Neural progenitor cell (in vitro differentiated cells): ENCODE data around the gene PITPNC1. TPM values are rescaled to one million over a fixed set of nuclear protein-coding genes. Genes with fewer than 3 reads are reported as not detected.

Experiments
- DNase-seq: peaks from one replicate; pipeline ENCODE4 v3.0.0-alpha.2; 2016; ENCODE audit warnings: low spot score
- H2AFZ ChIP-seq: fragments of 200-600 bp; sonication (generic); replicated peaks from 2 replicates; pipeline ENCODE4 v1.6.1; 2016; ENCODE audit warnings: antibody characterized with exemption
- H3F3A ChIP-seq: fragments of 200-600 bp; sonication (generic); 2 replicates; pipeline ENCODE4 v1.6.1; 2016; ENCODE audit warnings: antibody characterized with exemption, low read depth
- H3K27ac ChIP-seq: fragments of 200-600 bp; sonication (generic); 2 replicates; pipeline ENCODE4 v1.5.1; 2016; ENCODE audit warnings: mild to moderate bottlenecking
- H3K27me3 ChIP-seq: fragments of 200-600 bp; sonication (generic); 2 replicates; pipeline ENCODE4 v1.6.1; 2016; ENCODE audit warnings: mild to moderate bottlenecking, moderate library complexity
- H3K36me3 ChIP-seq: fragments of 200-600 bp; sonication (generic); 2 replicates; pipeline ENCODE4 v1.5.1; 2016
- H3K4me1 ChIP-seq: fragments of 200-600 bp; sonication (generic); 2 replicates; pipeline ENCODE4 v1.6.1; 2016; ENCODE audit warnings: mixed run types
- H3K4me2 ChIP-seq: fragments of 200-600 bp; sonication (generic); 2 replicates; pipeline ENCODE4 v1.6.1; 2016
- H3K4me3 ChIP-seq: fragments of 200-600 bp; sonication (generic); 2 replicates; pipeline ENCODE4 v1.5.1; 2016
- H3K79me2 ChIP-seq: fragments of 200-600 bp; sonication (generic); 2 replicates; pipeline ENCODE4 v1.6.1; 2016; ENCODE audit warnings: low read depth
- H3K9ac ChIP-seq: fragments of 200-600 bp; sonication (generic); 2 replicates; pipeline ENCODE4 v1.6.1; 2016
- H3K9me3 ChIP-seq: fragments of 200-600 bp; sonication (generic); 2 replicates; pipeline ENCODE4 v1.5.1; 2016; ENCODE audit warnings: low read depth
- H4K20me1 ChIP-seq: fragments of 200-600 bp; sonication (generic); 2 replicates; pipeline ENCODE4 v1.6.1; 2016; ENCODE audit warnings: low read depth
- H3K27ac Mint-ChIP-seq: 3 replicates; pipeline ENCODE4 v1.8.0; 2021; ENCODE audit warnings: mixed read lengths
- H3K27me3 Mint-ChIP-seq: 2 replicates; pipeline ENCODE4 v1.8.0; 2022; ENCODE audit warnings: low read depth, mild to moderate bottlenecking, inconsistent platforms, moderate library complexity, mixed read lengths; ENCODE audit not compliant: insufficient read depth
- H3K36me3 Mint-ChIP-seq: 3 replicates; pipeline ENCODE4 v1.8.0; 2021; ENCODE audit warnings: mixed read lengths
- H3K4me1 Mint-ChIP-seq: 3 replicates; pipeline ENCODE4 v1.8.0; 2021; ENCODE audit warnings: mixed read lengths
- H3K4me3 Mint-ChIP-seq: 3 replicates; pipeline ENCODE4 v1.8.0; 2021; ENCODE audit warnings: mild to moderate bottlenecking, moderate library complexity, mixed read lengths
- H3K9me3 Mint-ChIP-seq: 3 replicates; pipeline ENCODE4 v1.8.0; 2020; ENCODE audit warnings: mixed read lengths
- CTCF ChIP-seq: fragments of 200-600 bp; sonication (generic); IDR thresholded peaks from 2 replicates; pipeline ENCODE4 v1.5.1; 2017; ENCODE audit warnings: antibody characterized with exemption, mild to moderate bottlenecking
- EZH2 ChIP-seq: fragments of 200-600 bp; sonication (generic); IDR thresholded peaks from 2 replicates; pipeline ENCODE4 v1.6.1; 2017; ENCODE audit warnings: antibody characterized with exemption, mild to moderate bottlenecking, moderate library complexity
- EZH2phosphoT487 ChIP-seq: fragments of 200-600 bp; sonication (generic); IDR thresholded peaks from 2 replicates; pipeline ENCODE4 v1.6.1; 2017; ENCODE audit warnings: antibody characterized with exemption
- total RNA-seq: library from RNA; depleted of rRNA; stranded (reverse); fragments of >200 nt; gene quantifications from 2 replicates; pipeline ENCODE4 v1.2.3, GENCODE V29; 2015; ENCODE audit warnings: low replicate concordance

The PITPNC1 gene
- total RNA-seq, 1 donor from 2014 or later = 8.1 TPM

- Mint-ChIP-seq H3K27me3 (peaks cover 3% of the 10 kb centered on the region), H3K36me3 (no peaks in the 10 kb centered on the region), H3K9me3 (no peaks in the 10 kb centered on the region), H3K27ac (peak overlapping the region; percentile 7), H3K4me1 (peaks cover 11% of the 10 kb centered on the region), H3K4me3 (no peak overlapping the region)
- TF ChIP-seq EZH2phosphoT487 = no peak
- TF ChIP-seq EZH2 = no peak
- no peak for TF ChIP-seq CTCF
- no peak overlapping the region for H3K27ac ChIP-seq
- no peaks in the 10 kb centered on the region for H3K9me3 ChIP-seq
- no peaks in the 10 kb centered on the region for H3K36me3 ChIP-seq
- H2AFZ ChIP-seq = no peak overlapping the region
- H3K4me1 ChIP-seq = peaks cover 2% of the 10 kb centered on the region
- no peaks in the 10 kb centered on the region for H3K79me2 ChIP-seq
- DNase-seq = no peak
- no peak overlapping the region for H3K9ac ChIP-seq
- peaks cover 6% of the 10 kb centered on the region for H3F3A ChIP-seq
- H3K4me3 ChIP-seq = no peak overlapping the region
- H3K27me3 ChIP-seq = no peaks in the 10 kb centered on the region
- H4K20me1 ChIP-seq = no peaks in the 10 kb centered on the region
- H3K4me2 ChIP-seq = no peak overlapping the region
These were observed 56.3 kb downstream of the PITPNC1 start for GRCh38 chr17:67433248-67433924.

- Mint-ChIP-seq H3K9me3 (no peaks in the 10 kb centered on the region), H3K4me3 (no peak overlapping the region), H3K36me3 (no peaks in the 10 kb centered on the region), H3K4me1 (peaks cover 16% of the 10 kb centered on the region), H3K27me3 (peaks cover 3% of the 10 kb centered on the region), H3K27ac (no peak overlapping the region)
- H3F3A ChIP-seq = peaks cover 13% of the 10 kb centered on the region
- no peaks in the 10 kb centered on the region for H4K20me1 ChIP-seq
- TF ChIP-seq EZH2 (no peak), EZH2phosphoT487 (no peak), CTCF (no peak)
- peaks cover 9% of the 10 kb centered on the region for H3K4me1 ChIP-seq
- no peaks in the 10 kb centered on the region for H3K27me3 ChIP-seq
- no peaks in the 10 kb centered on the region for H3K36me3 ChIP-seq
- H2AFZ ChIP-seq = no peak overlapping the region
- H3K9ac ChIP-seq = no peak overlapping the region
- H3K4me2 ChIP-seq = no peak overlapping the region
- DNase-seq = no peak
- no peaks in the 10 kb centered on the region for H3K9me3 ChIP-seq
- H3K4me3 ChIP-seq = no peak overlapping the region
- H3K79me2 ChIP-seq = no peaks in the 10 kb centered on the region
- H3K27ac ChIP-seq = no peak overlapping the region
These were observed 57.0 kb downstream of the PITPNC1 start for GRCh38 chr17:67434061-67434525.

DNA sequence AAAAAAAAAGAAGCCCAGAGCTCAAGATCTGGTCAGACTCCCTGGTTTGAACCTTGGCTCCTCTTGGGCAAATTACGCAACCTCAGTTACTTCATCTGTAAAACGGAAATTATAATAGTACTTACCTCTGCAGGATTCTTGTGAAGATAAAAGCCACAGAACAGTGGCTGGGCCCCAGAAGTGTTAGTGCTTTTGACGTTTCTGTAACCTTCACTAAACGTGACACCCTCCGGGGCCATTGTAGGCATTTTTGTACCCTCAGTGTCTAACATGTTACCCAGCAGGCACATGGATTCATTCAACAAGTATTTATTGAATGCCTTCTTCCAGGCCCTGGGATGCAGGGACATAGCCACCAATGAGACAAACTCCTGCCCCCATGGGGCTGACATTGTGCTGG is 58.0 kb downstream of the PITPNC1 start:
- H3K36me3 Mint-ChIP-seq = no peaks in the 10 kb centered on the region
- TF ChIP-seq EZH2phosphoT487 (no peak), CTCF (no peak), EZH2 (no peak)
- H2AFZ ChIP-seq = no peak overlapping the region
- H3K27ac ChIP-seq = no peak overlapping the region
- H3K9me3 Mint-ChIP-seq = no peaks in the 10 kb centered on the region
- no peak for DNase-seq
- no peaks in the 10 kb centered on the region for H3K9me3 ChIP-seq
- no peak overlapping the region for H3K4me3 ChIP-seq
- H3K9ac ChIP-seq = no peak overlapping the region
- peaks cover 15% of the 10 kb centered on the region for H3F3A ChIP-seq
- no peaks in the 10 kb centered on the region for H4K20me1 ChIP-seq
- H3K27me3 ChIP-seq = no peaks in the 10 kb centered on the region
- no peak overlapping the region for H3K4me2 ChIP-seq
- peaks cover 19% of the 10 kb centered on the region for H3K4me1 Mint-ChIP-seq
- no peaks in the 10 kb centered on the region for H3K36me3 ChIP-seq
- H3K27ac Mint-ChIP-seq = no peak overlapping the region
- no peak overlapping the region for H3K4me3 Mint-ChIP-seq
- peaks cover 13% of the 10 kb centered on the region for H3K4me1 ChIP-seq
- H3K27me3 Mint-ChIP-seq = peaks cover 3% of the 10 kb centered on the region
- H3K79me2 ChIP-seq = no peaks in the 10 kb centered on the region
